ENCODE measurements around the gene SHTN1. TPM values are rescaled to one million over a fixed set of nuclear protein-coding genes. Genes with fewer than 3 reads are reported as not detected.
A peak's percentile ranks its signal among the peaks of the same experiment; 100 is the strongest.

Gene SHTN1, protein sequence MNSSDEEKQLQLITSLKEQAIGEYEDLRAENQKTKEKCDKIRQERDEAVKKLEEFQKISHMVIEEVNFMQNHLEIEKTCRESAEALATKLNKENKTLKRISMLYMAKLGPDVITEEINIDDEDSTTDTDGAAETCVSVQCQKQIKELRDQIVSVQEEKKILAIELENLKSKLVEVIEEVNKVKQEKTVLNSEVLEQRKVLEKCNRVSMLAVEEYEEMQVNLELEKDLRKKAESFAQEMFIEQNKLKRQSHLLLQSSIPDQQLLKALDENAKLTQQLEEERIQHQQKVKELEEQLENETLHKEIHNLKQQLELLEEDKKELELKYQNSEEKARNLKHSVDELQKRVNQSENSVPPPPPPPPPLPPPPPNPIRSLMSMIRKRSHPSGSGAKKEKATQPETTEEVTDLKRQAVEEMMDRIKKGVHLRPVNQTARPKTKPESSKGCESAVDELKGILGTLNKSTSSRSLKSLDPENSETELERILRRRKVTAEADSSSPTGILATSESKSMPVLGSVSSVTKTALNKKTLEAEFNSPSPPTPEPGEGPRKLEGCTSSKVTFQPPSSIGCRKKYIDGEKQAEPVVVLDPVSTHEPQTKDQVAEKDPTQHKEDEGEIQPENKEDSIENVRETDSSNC
- polyA plus RNA-seq (ENCODE audit: insufficient read depth in 1 of 5, insufficient read length in 5 of 5, low replicate concordance in 1 of 5): 10 to 100 TPM; 21.4 to 34.0 (median 28.5) TPM
- long read RNA-seq, donor 1, full-length matches to known transcripts: 3 of 3 reads
- long read RNA-seq, donor 1, partial matches to known transcripts: 0 of 3 reads
- long read RNA-seq, donor 1, other reads (novel, unspliced or antisense): 0 of 3 reads
- long read RNA-seq, donor 2, full-length matches to known transcripts: 1 of 1 reads
- long read RNA-seq, donor 2, partial matches to known transcripts: 0 of 1 reads
- long read RNA-seq, donor 2, other reads (novel, unspliced or antisense): 0 of 1 reads
- long read RNA-seq, donor 3, full-length matches to known transcripts: 1 of 1 reads
- long read RNA-seq, donor 3, partial matches to known transcripts: 0 of 1 reads
- long read RNA-seq, donor 3, other reads (novel, unspliced or antisense): 0 of 1 reads
- long read RNA-seq, donor 4: 0 reads
- long read RNA-seq, donor 5, partial matches to known transcripts: 16 of 16 reads
- long read RNA-seq, donor 5, other reads (novel, unspliced or antisense): 0 of 16 reads
- long read RNA-seq, donor 6: 0 reads
- long read RNA-seq, donor 7, full-length matches to known transcripts: 1 of 1 reads
- long read RNA-seq, donor 7, partial matches to known transcripts: 0 of 1 reads
- long read RNA-seq, donor 7, other reads (novel, unspliced or antisense): 0 of 1 reads
- long read RNA-seq, donor 8: 0 reads

DNA sequence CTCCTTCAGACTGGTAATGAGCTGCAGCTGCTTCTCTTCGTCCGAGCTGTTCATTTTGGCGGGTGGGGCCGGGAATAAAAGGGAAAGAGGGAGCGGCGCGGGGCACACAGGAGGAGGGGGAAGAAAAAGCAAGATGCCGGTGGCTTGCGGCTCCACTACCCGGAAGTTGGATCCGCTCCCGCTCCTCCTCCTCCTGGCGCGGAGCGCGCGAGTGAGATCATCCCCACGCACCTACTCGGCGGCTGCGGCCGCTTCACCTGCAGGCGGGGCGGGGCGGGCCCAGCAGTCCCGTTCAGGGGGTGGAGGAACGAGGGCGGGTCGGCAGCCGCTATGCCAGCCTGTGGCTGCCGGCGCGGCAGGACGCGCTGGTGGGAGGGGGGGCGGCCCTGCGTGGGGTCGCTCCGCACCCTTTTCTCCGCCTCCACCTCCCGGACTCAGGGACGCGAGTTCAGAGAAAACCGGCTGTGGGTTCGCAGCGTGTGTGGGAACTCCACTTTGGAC lies at the start of gene SHTN1:
Gene SHTN1 (minus strand): TSS at position 162 of the 501 bp plus-strand sequence. CDS start 108 bp downstream, at position 54.
- peak; percentile 58 to 72 for DNase-seq

DNA sequence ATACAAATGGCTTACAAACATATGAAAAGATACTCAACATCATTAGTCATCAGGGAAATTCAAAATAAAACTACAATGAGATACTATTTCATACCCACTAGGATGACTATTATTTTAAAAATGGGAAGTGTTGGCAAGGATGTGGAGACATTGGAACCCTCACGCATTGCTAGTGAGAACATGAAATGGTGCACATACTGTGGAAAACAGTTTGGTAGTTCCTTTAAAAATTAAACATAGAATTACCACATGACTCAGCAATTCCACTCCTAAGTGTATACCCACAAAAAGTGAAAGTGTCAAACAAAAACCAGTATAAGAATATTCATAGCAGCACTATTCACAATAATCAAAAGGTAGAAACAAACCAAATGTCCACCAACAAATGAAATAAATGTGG lies 48.5 kb upstream of the SHTN1 start:
- no peak for DNase-seq

GRCh38 chr10:117047947-117048346 lies 43.0 kb upstream of the SHTN1 start:
- no peak for DNase-seq

DNA sequence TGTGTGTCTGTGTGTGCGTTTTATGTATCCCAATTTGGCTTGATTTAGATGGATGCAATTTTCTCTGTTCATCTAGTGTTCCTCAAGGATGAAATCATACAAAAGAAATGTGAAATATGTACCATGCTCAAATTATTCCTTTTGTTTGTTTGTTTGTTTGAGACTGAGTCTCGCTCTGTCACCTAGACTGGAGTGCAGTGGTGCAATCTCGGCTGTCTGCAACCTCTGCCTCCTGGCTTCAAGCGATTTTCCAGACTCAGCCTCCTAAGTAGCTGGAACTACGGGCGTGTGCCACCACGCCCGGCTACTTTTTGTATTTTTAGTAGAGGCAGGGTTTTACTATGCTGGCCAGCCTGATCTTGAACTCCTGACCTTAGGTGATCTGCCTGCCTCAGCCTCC lies 11.3 kb upstream of the SHTN1 start:
- DNase-seq: no peak

DNA sequence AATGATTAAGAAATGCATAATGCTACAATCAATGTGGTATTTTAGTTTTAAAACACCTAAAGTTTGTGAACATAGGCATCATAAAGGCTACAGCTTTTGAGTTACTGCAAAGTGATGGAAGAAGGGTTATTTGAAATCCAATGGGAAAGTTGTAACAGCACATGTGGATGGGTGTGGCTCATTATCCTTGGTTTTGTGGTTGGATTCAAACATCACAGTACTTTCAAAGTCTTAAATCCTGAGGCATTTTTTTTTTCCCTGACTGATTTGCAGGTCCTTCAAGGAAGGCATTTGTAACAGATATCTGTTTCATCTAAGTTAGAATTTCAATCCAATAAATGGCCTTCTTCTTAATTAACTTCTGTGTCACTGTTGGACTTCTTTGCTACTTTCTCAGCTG lies 9.8 kb upstream of the SHTN1 start:
- no peak for DNase-seq

GRCh38 chr10:117007080-117007479 lies 2.1 kb upstream of the SHTN1 start:
- DNase-seq: no peak

- DNase-seq: peak in 1 of 2 donors; percentile 1
These were observed 604 bp upstream of the SHTN1 start for GRCh38 chr10:117005527-117006055.

GRCh38 chr10:117004227-117005025 lies 561 bp downstream of the SHTN1 start:
- peak; percentile 34 to 38 for DNase-seq

GRCh38 chr10:117003336-117003735 lies 1.7 kb downstream of the SHTN1 start:
- DNase-seq: no peak

GRCh38 chr10:117002206-117002605 lies 2.8 kb downstream of the SHTN1 start:
- DNase-seq: no peak

- DNase-seq: no peak
These were observed 3.8 kb downstream of the SHTN1 start for GRCh38 chr10:117001144-117001543.

DNA sequence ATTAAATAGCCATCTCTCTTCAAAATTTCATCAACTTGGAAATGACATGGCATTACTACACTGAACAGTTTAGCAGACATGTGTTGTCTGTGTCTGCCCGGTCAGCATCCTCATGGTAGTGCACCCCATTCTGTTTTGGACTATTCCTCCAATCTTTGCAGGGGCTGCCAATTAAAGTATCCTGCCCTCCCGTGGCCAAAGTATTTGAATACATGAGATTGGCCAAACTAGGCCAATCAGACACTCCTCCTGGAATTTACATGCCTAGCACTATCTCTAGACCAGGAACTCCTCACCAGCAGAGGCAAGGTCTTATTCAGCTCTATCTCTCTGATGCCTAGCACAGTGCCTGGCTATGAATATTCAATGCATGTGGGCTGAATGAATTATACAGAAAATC lies 4.4 kb downstream of the SHTN1 start:
- DNase-seq: no peak

- DNase-seq: no peak
These were observed 6.8 kb downstream of the SHTN1 start for GRCh38 chr10:116998172-116998571.

- DNase-seq: no peak
These were observed 8.0 kb downstream of the SHTN1 start for GRCh38 chr10:116997015-116997414.

GRCh38 chr10:116995648-116996047 lies 9.3 kb downstream of the SHTN1 start:
- no peak for DNase-seq

GRCh38 chr10:116994113-116994890 lies 10.7 kb downstream of the SHTN1 start:
- no peak for DNase-seq

- no peak for DNase-seq
These were observed 11.4 kb downstream of the SHTN1 start for GRCh38 chr10:116993610-116994009.

- no peak for DNase-seq
These were observed 12.8 kb downstream of the SHTN1 start for GRCh38 chr10:116992183-116992582.

DNA sequence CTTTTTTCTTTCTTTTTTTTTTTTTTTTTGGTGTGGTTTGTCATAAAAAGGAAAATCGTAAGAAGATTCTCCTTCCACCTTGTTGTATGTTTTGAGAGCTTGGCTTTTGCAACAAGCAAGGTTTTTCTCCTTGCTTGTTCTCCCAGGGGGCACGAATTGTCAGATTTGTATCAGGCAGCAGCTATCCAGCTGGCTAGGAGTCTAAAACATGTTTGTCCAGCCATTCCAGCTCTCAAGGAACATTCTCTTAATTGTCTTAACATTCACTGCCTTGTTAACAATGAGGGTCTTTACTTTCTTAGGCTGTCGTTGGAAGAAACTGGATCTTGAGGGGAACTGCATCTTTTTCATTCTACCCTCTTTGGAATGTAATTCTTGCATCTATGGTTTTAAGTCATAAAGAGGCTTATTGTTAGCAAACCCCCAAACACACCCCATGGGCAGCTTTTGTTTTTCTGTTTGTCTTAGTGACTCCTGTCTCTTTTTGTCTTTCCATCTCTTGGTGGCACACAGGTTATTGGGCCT lies 14.6 kb downstream of the SHTN1 start:
- no peak for DNase-seq
